Stimulated activated CD4-positive, alpha-beta T cell treated with anti-CD3 and anti-CD28 coated beads, Interleukin-2, amount 100 ng/mL, for 24 hours (primary cell): Measurements from ENCODE around the gene PNPLA3.
A peak's percentile ranks its signal among the peaks of the same experiment; 100 is the strongest.

ENCODE experiments used
- DNase-seq, 2 donors: peaks; one replicate each; pipeline ENCODE4 v3.0.0-alpha.2; 2020

PNPLA3 gene

GRCh38 chr22:43923631-43924464 is at the start of gene PNPLA3:
Gene PNPLA3 (plus strand): TSS chr22:43923805. CDS start chr22:43923912, 107 bp downstream.
- DNase-seq: peak; percentile 81 to 85

GRCh38 chr22:43876866-43877509 is 46.6 kb upstream of the PNPLA3 start:
- DNase-seq: no peak

GRCh38 chr22:43878079-43878795 is 45.4 kb upstream of the PNPLA3 start:
- DNase-seq: no peak

GRCh38 chr22:43878831-43879550 is 44.6 kb upstream of the PNPLA3 start:
- no peak for DNase-seq

- DNase-seq: no peak
These were observed 43.6 kb upstream of the PNPLA3 start for GRCh38 chr22:43879901-43880540.

GRCh38 chr22:43880541-43880991 is 43.0 kb upstream of the PNPLA3 start:
- no peak for DNase-seq

- no peak for DNase-seq
These were observed 42.2 kb upstream of the PNPLA3 start for GRCh38 chr22:43881091-43882061.

GRCh38 chr22:43882122-43882767 is 41.4 kb upstream of the PNPLA3 start:
- DNase-seq: no peak

- peak; percentile 53 to 56 for DNase-seq
These were observed 40.5 kb upstream of the PNPLA3 start for GRCh38 chr22:43883012-43883661.

GRCh38 chr22:43883719-43884415 is 39.7 kb upstream of the PNPLA3 start:
- DNase-seq: no peak

- DNase-seq: peak; percentile 63 to 76
These were observed 38.8 kb upstream of the PNPLA3 start for GRCh38 chr22:43884600-43885318.

- no peak for DNase-seq
These were observed 38.3 kb upstream of the PNPLA3 start for GRCh38 chr22:43885319-43885671.

- DNase-seq: no peak
These were observed 37.8 kb upstream of the PNPLA3 start for GRCh38 chr22:43885786-43886185.

GRCh38 chr22:43886231-43886630 is 37.4 kb upstream of the PNPLA3 start:
- no peak for DNase-seq

GRCh38 chr22:43887391-43887790 is 36.2 kb upstream of the PNPLA3 start:
- no peak for DNase-seq

GRCh38 chr22:43888740-43889139 is 34.9 kb upstream of the PNPLA3 start:
- DNase-seq: no peak

GRCh38 chr22:43889201-43889859 is 34.3 kb upstream of the PNPLA3 start:
- no peak for DNase-seq

GRCh38 chr22:43889860-43890253 is 33.7 kb upstream of the PNPLA3 start:
- no peak for DNase-seq
